CD4-positive, alpha-beta T cell treated with Interleukin-10 for 1 hour (primary cell): ENCODE measurements around the gene MRPL43.

Experiments
- DNase-seq: peaks from one replicate; pipeline ENCODE4 v3.0.0-alpha.2; 2020

MRPL43 gene

GRCh38 chr10:101018600-101019439, 31.5 kb upstream of the MRPL43 start:
- peak; percentile 73 for DNase-seq

- no peak for DNase-seq
These were observed 30.9 kb upstream of the MRPL43 start for GRCh38 chr10:101018118-101018599.

- DNase-seq: no peak
These were observed 29.5 kb upstream of the MRPL43 start for GRCh38 chr10:101016814-101017213.

- no peak for DNase-seq
These were observed 28.3 kb upstream of the MRPL43 start for GRCh38 chr10:101015582-101015973.

GRCh38 chr10:101014966-101015581, 27.8 kb upstream of the MRPL43 start:
- no peak for DNase-seq

GRCh38 chr10:101014230-101014884, 27.1 kb upstream of the MRPL43 start:
- DNase-seq: peak; percentile 79

- no peak for DNase-seq
These were observed 26.1 kb upstream of the MRPL43 start for GRCh38 chr10:101013365-101013825.

- DNase-seq: peak; percentile 84
These were observed 25.4 kb upstream of the MRPL43 start for GRCh38 chr10:101012525-101013364.

GRCh38 chr10:101011517-101012423, 24.5 kb upstream of the MRPL43 start:
- no peak for DNase-seq

- DNase-seq: no peak
These were observed 23.0 kb upstream of the MRPL43 start for GRCh38 chr10:101010329-101010728.

- no peak for DNase-seq
These were observed 21.6 kb upstream of the MRPL43 start for GRCh38 chr10:101008823-101009423.

GRCh38 chr10:101007915-101008822, 20.9 kb upstream of the MRPL43 start:
- no peak for DNase-seq

- no peak for DNase-seq
These were observed 19.9 kb upstream of the MRPL43 start for GRCh38 chr10:101007099-101007711.

GRCh38 chr10:101006593-101007098, 19.3 kb upstream of the MRPL43 start:
- no peak for DNase-seq

- DNase-seq: no peak
These were observed 18.7 kb upstream of the MRPL43 start for GRCh38 chr10:101005869-101006567.

- DNase-seq: no peak
These were observed 18.1 kb upstream of the MRPL43 start for GRCh38 chr10:101005361-101005760.

- no peak for DNase-seq
These were observed 16.4 kb upstream of the MRPL43 start for GRCh38 chr10:101003639-101004206.

- DNase-seq: no peak
These were observed 15.2 kb upstream of the MRPL43 start for GRCh38 chr10:101002456-101002855.
